Measurements from ENCODE around the gene CWC22.

DNA sequence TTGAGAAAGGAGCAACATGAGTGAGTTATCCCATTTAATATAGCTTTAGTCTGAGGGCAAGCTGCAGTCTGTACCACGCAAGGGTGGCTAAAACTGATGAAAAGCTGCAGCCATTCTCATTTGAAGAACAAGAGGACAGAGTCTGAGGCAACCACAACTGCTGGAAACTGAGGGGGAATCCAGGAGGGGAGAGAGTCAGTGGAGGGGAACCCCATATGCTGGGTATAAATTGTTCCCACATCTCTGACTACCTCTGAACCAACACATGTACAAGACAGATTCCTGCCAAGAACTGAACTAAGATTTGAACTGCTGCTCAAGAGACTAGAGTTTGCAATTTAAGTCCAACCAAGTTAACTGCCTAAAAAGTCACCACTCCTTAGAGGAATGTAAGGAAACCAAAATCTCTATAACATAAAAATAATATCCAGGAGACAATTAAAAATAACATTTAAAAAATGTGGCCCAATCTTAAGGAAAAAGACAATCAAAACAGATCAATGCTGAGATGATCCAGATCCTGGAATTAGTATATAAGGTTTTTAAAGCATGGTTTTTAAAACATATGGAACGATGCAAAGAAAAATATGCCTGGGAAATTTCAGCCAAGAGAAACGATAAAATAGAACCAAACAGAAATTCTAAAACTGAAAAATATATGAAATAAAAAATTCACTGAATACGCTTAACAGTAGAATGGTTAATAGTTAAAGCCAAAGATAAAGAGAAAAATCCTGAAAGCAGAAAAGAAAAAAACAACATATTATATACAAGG, 11.2 kb downstream of the CWC22 start:
- TF ChIP-seq EZH2 (IDR thresholded peaks at IDR 0.05; ENCODE audit: borderline replicate concordance, insufficient read depth, low read length, poor library complexity, severe bottlenecking) = no peak
- TF ChIP-seq, protein P1, sequence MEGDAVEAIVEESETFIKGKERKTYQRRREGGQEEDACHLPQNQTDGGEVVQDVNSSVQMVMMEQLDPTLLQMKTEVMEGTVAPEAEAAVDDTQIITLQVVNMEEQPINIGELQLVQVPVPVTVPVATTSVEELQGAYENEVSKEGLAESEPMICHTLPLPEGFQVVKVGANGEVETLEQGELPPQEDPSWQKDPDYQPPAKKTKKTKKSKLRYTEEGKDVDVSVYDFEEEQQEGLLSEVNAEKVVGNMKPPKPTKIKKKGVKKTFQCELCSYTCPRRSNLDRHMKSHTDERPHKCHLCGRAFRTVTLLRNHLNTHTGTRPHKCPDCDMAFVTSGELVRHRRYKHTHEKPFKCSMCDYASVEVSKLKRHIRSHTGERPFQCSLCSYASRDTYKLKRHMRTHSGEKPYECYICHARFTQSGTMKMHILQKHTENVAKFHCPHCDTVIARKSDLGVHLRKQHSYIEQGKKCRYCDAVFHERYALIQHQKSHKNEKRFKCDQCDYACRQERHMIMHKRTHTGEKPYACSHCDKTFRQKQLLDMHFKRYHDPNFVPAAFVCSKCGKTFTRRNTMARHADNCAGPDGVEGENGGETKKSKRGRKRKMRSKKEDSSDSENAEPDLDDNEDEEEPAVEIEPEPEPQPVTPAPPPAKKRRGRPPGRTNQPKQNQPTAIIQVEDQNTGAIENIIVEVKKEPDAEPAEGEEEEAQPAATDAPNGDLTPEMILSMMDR (IDR thresholded peaks at IDR 0.05; ENCODE audit: poor library complexity, severe bottlenecking) = no peak
- no peak for TF ChIP-seq RAD21 (conservative IDR thresholded peaks at IDR 0.05)
- TF ChIP-seq, protein P2, sequence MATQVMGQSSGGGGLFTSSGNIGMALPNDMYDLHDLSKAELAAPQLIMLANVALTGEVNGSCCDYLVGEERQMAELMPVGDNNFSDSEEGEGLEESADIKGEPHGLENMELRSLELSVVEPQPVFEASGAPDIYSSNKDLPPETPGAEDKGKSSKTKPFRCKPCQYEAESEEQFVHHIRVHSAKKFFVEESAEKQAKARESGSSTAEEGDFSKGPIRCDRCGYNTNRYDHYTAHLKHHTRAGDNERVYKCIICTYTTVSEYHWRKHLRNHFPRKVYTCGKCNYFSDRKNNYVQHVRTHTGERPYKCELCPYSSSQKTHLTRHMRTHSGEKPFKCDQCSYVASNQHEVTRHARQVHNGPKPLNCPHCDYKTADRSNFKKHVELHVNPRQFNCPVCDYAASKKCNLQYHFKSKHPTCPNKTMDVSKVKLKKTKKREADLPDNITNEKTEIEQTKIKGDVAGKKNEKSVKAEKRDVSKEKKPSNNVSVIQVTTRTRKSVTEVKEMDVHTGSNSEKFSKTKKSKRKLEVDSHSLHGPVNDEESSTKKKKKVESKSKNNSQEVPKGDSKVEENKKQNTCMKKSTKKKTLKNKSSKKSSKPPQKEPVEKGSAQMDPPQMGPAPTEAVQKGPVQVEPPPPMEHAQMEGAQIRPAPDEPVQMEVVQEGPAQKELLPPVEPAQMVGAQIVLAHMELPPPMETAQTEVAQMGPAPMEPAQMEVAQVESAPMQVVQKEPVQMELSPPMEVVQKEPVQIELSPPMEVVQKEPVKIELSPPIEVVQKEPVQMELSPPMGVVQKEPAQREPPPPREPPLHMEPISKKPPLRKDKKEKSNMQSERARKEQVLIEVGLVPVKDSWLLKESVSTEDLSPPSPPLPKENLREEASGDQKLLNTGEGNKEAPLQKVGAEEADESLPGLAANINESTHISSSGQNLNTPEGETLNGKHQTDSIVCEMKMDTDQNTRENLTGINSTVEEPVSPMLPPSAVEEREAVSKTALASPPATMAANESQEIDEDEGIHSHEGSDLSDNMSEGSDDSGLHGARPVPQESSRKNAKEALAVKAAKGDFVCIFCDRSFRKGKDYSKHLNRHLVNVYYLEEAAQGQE (IDR thresholded peaks at IDR 0.05; ENCODE audit: borderline replicate concordance) = no peak
- TF ChIP-seq TAF1 (IDR thresholded peaks at IDR 0.05; ENCODE audit: low read depth) = no peak
- TF ChIP-seq EP300 (conservative IDR thresholded peaks at IDR 0.05; ENCODE audit: poor library complexity, severe bottlenecking) = no peak
- no peak for TF ChIP-seq MXI1 (conservative IDR thresholded peaks at IDR 0.05; ENCODE audit: poor library complexity, severe bottlenecking)
- TF ChIP-seq POLR2AphosphoS5 (IDR thresholded peaks at IDR 0.05) = no peak
- no peak for TF ChIP-seq SMC3 (conservative IDR thresholded peaks at IDR 0.05; ENCODE audit: poor library complexity)

Data from neural cell (in vitro differentiated cells).